Measurements from ENCODE around the gene EHD2.
"Not testable (repeated sequence)": the region's sequence is repeated elsewhere in the genome, so short reads cannot be mapped to it uniquely, and the experiment has no call there.

Gene EHD2

DNA sequence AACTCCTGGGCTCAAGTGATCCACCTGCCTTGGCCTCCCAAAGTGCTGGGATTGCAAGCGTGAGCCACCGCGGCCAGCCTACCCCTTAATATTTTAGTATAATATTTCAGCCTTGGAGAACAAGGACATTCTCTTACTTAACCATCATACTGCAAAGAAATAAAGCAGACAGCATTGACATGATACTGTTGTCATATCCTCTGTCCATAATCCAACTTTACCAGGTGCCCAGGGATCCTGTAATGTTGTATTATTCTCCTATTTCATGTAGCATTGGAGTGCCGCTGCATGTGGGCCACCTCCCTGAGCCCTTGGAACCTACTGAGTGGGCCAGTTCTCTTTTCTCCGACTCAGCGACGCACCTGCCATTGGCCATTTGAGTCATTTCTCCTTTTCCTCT is 21.4 kb upstream of the EHD2 start:
- DNase-seq, result no peak

DNA sequence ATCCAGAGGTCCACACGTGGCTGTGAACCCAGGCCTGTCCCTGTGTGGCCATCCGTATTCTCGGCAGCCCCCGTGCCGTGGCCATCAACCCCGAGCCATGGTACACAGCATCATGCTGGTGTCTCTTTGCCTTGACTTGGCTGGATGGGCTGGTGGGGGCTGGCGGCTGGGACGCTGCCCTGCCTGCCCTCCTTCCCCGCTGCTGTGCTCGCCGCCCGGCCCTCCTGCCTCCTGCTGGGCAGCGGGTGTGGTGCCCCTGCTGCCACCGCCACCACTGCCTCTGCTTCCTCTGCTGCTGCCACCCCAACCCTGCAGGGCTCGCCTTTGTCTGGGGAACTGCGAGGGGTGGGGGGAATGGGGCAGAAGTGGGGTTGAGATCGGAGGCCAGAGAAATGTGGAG is 19.7 kb upstream of the EHD2 start:
- no peak for DNase-seq

DNA sequence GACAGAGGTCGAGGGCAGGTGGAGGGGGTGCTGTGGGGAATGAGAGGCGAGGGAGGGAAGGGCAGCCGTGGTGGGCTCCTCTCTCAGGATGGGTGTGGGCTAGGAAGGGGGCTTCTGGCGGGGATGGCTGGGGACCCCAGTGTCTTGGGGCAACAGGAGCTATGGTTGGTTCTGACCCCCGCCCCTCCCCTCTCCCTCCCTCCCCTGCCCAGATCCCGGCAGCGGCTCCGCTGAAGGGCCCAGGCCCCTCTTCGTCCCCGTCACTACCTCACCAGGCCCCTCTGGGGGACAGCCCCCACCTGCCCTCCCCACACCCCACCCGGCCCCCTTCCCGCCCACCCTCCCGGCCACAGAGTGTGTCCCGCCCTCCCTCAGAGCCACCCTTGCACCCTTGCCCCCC is 19.3 kb upstream of the EHD2 start:
- no peak for DNase-seq

- no peak for DNase-seq
These were observed 18.6 kb upstream of the EHD2 start for GRCh38 chr19:47694466-47695273.

DNA sequence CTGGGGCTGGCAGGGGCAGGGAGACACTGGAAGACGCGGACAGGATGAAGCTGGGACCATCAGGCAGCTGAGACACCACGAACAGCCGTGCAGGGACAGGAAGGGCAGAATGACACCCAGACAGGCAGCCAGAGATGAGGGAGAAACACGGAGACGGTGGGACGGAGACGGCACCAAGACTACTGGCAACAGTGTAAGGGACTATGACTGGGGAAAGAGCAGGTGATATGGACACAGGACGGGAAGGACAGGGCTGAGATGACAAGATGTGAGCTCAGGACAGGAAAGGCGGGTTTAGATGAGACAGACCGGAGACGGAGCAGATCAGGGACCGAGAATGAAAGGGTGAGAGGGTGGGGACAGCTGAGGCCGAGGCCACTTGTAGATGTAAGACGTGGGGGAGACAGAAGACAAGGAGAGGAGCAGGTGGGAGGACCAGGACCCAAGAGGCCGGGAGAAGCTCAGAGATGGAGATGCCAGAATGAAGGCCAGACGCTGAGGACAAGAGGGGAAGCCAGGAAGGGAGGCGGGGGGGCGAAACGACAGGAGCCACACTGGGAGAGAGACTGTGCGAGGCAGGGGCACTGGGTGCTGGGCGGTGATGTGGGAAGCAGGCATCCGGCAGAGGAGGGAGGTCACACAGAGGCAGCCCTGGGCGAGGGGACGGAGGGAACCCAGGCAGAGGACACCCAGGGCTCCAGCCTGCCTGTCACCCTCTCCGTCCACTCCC is 17.5 kb upstream of the EHD2 start:
- DNase-seq, result no peak

GRCh38 chr19:47696635-47697034 is 16.6 kb upstream of the EHD2 start:
- no peak for DNase-seq

- peak; percentile 63 for DNase-seq
These were observed 15.2 kb upstream of the EHD2 start for GRCh38 chr19:47697863-47698609.

- DNase-seq, result no peak
These were observed 14.4 kb upstream of the EHD2 start for GRCh38 chr19:47698631-47699359.

DNA sequence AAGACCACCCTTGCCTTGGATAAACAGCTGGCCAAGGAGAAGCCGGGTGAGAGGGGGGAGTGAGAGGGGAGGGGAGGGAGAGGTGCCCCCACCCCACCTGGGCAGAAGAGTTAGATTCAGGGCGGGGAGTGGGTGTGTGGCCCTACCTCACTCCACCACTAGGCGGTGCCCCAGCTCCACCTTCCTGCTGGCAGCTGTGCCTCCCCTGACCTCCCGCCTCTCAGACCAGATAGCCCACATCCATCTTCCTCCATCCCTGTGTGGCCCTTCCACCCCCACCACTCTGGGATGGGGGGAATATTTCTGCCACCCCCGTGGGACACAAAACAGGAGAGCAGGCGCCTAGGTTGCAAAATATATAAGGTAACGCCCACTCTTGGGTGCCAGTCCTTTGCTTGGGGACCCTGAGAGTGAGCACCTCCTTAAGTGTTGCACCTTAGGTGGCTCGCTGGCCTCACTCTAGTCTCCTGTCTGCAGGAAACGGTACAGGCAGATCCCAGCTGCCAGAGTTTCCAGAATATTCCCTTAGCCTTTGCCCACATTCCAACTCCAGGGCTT is 13.8 kb upstream of the EHD2 start:
- DNase-seq, result peak; percentile 59

DNA sequence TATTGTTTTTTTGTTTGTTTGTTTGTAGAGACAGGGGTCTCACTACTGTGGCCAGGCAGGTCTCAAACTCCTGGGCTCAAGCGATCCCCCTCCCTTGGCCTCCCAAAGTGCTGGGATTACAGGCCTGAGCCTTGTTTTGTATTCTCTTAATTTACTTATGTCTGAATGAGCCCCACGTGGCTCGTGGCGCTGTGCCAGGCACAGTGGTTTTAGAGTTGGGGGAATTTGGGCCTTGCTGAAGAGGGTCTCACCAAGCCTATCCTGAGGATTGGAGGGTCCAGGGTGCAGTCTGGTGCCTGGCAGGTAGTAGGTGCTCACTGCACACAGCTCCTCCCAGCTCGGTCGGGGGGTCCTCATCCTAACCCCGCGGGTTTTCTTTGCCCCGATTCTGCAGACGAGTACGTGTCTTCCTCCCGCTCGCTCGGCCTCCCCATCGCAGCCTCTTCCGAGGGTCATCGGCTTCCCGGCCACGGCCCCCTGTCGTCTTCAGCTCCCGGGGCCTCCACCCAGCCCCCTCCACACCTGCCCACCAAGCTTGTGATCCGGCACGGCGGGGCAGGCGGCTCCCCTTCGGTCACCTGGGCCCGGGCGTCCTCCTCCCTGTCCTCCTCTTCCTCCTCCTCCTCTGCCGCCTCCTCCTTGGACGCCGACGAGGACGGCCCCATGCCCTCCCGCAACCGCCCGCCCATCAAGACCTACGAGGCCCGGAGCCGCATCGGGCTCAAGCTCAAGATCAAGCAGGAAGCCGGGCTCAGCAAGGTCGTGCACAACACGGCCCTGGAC is 12.1 kb upstream of the EHD2 start:
- DNase-seq, result no peak

DNA sequence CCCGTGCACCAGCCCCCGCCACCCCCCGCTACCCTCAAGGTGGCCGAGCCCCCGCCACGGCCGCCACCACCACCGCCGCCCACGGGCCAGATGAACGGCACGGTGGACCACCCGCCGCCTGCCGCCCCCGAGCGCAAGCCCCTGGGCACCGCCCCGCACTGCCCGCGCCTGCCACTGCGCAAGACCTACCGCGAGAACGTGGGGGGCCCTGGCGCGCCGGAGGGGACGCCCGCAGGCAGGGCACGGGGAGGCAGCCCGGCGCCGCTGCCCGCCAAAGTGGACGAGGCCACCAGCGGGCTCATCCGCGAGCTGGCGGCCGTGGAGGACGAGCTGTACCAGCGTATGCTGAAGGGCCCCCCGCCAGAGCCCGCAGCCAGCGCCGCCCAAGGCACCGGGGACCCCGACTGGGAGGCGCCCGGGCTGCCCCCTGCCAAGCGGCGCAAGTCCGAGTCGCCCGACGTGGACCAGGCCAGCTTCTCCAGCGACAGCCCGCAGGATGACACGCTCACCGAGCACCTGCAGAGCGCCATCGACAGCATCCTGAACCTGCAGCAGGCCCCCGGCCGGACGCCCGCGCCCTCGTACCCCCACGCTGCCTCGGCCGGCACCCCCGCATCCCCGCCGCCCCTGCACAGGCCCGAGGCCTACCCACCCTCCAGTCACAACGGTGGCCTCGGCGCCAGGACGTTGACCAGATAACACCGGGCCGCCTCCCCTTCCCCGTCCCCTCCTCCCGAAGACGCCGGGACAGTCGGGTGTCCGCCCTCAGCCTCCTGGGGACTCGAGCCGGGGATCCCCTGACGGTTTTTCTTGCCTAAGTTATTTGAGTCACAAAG is 11.3 kb upstream of the EHD2 start:
- no peak for DNase-seq

DNA sequence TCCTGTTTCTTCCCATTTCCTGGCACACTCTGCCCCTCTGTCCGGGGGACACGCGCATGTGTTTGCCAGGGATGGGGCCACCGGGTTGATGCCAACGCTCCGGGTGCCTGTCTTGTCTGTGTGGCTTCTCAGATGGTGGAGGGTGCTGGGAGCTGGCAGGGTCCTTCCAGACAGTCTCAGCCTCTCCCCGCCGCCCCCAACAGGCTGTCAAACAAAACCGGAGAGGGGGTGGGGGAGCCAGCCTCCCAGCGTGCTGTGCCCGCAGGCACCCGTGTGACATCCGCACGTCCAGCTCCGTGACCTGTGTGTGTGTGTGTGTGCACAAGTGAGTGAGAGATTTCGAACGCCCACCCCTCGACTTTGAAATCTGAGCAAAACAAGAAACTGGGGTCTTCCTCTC is 10.6 kb upstream of the EHD2 start:
- DNase-seq, result no peak

DNA sequence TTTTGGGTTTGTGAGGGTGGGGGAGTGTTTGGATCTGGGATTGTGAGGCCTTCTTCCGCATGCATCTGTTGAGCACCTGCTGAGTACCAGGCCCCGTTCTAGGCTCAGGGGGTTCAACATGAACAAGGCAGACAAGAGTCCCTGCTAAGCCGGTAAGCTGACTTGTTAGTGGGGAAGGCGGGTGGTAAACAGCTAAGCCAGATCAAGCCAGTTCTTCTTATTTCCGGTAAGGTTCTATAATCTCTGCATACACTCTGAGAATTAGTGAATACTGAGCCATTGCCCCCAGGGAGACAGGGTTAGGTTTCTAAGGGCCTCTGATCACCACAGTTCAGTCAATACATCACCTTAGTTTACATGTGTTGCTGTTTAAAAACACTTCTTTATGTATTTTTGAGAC is 9.9 kb upstream of the EHD2 start:
- no peak for DNase-seq

DNA sequence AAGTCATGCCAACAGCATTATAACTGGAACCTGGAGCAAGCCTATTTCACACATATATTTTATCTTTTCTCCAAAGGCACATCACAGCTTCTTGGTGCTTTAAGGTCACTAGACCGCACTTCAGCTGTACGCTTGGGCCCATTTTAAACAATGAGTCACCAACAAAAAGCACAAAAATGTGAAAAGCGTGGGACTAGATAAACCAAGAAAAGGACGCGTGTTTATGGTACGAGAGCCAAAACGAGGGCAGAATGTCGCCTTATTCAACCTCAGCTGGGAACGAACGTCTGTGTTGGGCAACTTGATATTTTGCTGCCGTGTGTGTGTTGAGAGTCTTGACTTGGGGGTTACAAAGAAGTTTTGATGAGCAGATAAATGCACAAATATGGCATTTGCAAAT is 9.2 kb upstream of the EHD2 start:
- DNase-seq, result no peak

DNA sequence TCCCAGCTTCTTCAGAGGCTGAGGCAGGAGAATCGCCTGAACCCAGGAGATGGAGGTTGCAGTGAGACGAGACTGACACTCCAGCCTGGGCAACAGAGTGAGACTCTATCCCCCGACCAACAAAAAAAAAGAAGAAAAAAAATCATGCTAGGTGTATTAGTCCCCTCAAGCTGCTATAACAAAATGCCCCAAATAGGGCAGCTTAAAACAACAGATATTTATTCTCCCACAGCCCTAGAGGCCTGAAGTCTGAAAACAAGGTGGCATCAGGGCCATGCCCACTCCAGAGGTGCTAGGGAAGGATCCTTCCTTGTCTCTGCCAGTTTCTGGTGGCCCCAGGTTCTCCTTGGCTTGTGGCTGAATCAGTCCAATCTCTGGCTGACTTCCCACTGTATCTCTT is 8.6 kb upstream of the EHD2 start:
- no peak for DNase-seq

- peak; percentile 87 for DNase-seq
These were observed 5.9 kb upstream of the EHD2 start for GRCh38 chr19:47707135-47707925.

GRCh38 chr19:47711652-47712242 is 1.5 kb upstream of the EHD2 start:
- no peak for DNase-seq

GRCh38 chr19:47714339-47714738 is 1.1 kb downstream of the EHD2 start:
- no peak for DNase-seq

- not testable (repeated sequence) for DNase-seq
These were observed 1.6 kb downstream of the EHD2 start for GRCh38 chr19:47714855-47715254.
